GM19351 (cell line): ENCODE data around the gene TMEM258.
A peak's percentile ranks its signal among the peaks of the same experiment; 100 is the strongest.

Experiments used
- ATAC-seq: cut with Tn5 transposase; IDR thresholded peaks from one replicate; pipeline ENCODE4 v1.9.1; 2021; ENCODE audit warnings: mild to moderate bottlenecking, moderate library complexity; ENCODE audit not compliant: unreplicated experiment

TMEM258 gene

GRCh38 chr11:61792310-61793082 lies at the start of gene TMEM258, which contains the start of gene FEN1:
TMEM258 (minus strand) TSS chr11:61792599; CDS start chr11:61792558, 41 bp downstream.
FEN1 (plus strand) TSS chr11:61792911; CDS start chr11:61795362, 2,451 bp downstream.
- ATAC-seq, result peak; percentile 85

- ATAC-seq, result no peak
Observed at GRCh38 chr11:61841636-61842527, 49.5 kb upstream of the TMEM258 start.

GRCh38 chr11:61840371-61840770 lies 48.0 kb upstream of the TMEM258 start:
- ATAC-seq, result no peak

- no peak for ATAC-seq
Observed at GRCh38 chr11:61839742-61840141, 47.3 kb upstream of the TMEM258 start.

GRCh38 chr11:61838921-61839320 lies 46.5 kb upstream of the TMEM258 start:
- ATAC-seq, result no peak

- ATAC-seq, result no peak
Observed at GRCh38 chr11:61838501-61838900, 46.1 kb upstream of the TMEM258 start.

- ATAC-seq, result no peak
Observed at GRCh38 chr11:61837411-61838005, 45.1 kb upstream of the TMEM258 start.

- ATAC-seq, result no peak
Observed at GRCh38 chr11:61836193-61836592, 43.8 kb upstream of the TMEM258 start.

GRCh38 chr11:61834278-61835048 lies 42.1 kb upstream of the TMEM258 start:
- ATAC-seq, result peak; percentile 96

- ATAC-seq, result no peak
Observed at GRCh38 chr11:61833926-61834277, 41.5 kb upstream of the TMEM258 start.

- ATAC-seq, result no peak
Observed at GRCh38 chr11:61833471-61833870, 41.1 kb upstream of the TMEM258 start.

GRCh38 chr11:61832754-61833153 lies 40.4 kb upstream of the TMEM258 start:
- no peak for ATAC-seq

- ATAC-seq, result no peak
Observed at GRCh38 chr11:61832207-61832606, 39.8 kb upstream of the TMEM258 start.

GRCh38 chr11:61830237-61831105 lies 38.1 kb upstream of the TMEM258 start:
- no peak for ATAC-seq

- ATAC-seq, result no peak
Observed at GRCh38 chr11:61829806-61830205, 37.4 kb upstream of the TMEM258 start.

GRCh38 chr11:61828629-61829407 lies 36.4 kb upstream of the TMEM258 start:
- no peak for ATAC-seq

- ATAC-seq, result no peak
Observed at GRCh38 chr11:61828379-61828628, 35.9 kb upstream of the TMEM258 start.

- peak; percentile 77 for ATAC-seq
Observed at GRCh38 chr11:61827571-61828378, 35.4 kb upstream of the TMEM258 start, which contains the start of gene FADS2. FADS2 (plus strand) TSS chr11:61828300; CDS start chr11:61828391, 91 bp downstream.
